Gastroesophageal sphincter (tissue), 4 donors: Measurements from ENCODE around the gene PUSL1. TPM values are rescaled to one million over a fixed set of nuclear protein-coding genes. Genes with fewer than 3 reads are reported as not detected.

Experiments
- ATAC-seq: fragments of 150-250 bp; one replicate; pipeline ENCODE4 v1.9.1; 2016; ENCODE audit warnings: mild to moderate bottlenecking, moderate library complexity
- H3K27ac ChIP-seq, 4 donors: fragments of 200-600 bp; sonication (generic) in 3 of 4; 1 replicate in 3 of 4; 2 replicates in 1 of 4; pipeline ENCODE4 v1.5.1; 2016 to 2019
- H3K27me3 ChIP-seq: fragments of 200-600 bp; sonication (generic); one replicate; pipeline ENCODE4 v1.5.1; 2019
- H3K36me3 ChIP-seq, 2 donors: fragments of 200-600 bp; sonication (generic); one replicate each; pipeline ENCODE4 v1.5.1; 2019; ENCODE audit warnings: control low read depth in 1 of 2
- H3K4me1 ChIP-seq, 3 donors: fragments of 200-600 bp; sonication (generic); 1 replicate in 2 of 3; 2 replicates in 1 of 3; pipeline ENCODE4 v1.5.1; 2016 to 2019; ENCODE audit warnings: control low read depth in 2 of 3
- H3K4me3 ChIP-seq, 2 donors: fragments of 200-600 bp; sonication (generic); one replicate each; pipeline ENCODE4 v1.5.1; 2019; ENCODE audit warnings: mild to moderate bottlenecking in 1 of 2, moderate library complexity in 1 of 2
- H3K9me3 ChIP-seq, 3 donors: fragments of 200-600 bp; sonication (generic); one replicate each; pipeline ENCODE4 v1.5.1; 2017 to 2019; ENCODE audit warnings: control low read depth in 2 of 3
- CTCF ChIP-seq, 4 experiments: fragments of 200-600 bp in 2 of 4; fragments of 450-650 bp in 2 of 4; sonication (generic) in 1 of 4; IDR thresholded peaks; one replicate each; pipeline ENCODE4 v1.5.1; 2017 to 2019; ENCODE audit warnings: antibody characterized with exemption in 4 of 4, mild to moderate bottlenecking in 2 of 4, moderate library complexity in 2 of 4
- EP300 ChIP-seq: sonication (generic); formaldehyde crosslinking; IDR thresholded peaks from one replicate; pipeline ENCODE4 v1.6.1; 2017; ENCODE audit warnings: antibody characterized with exemption, mild to moderate bottlenecking
- POLR2A ChIP-seq, 2 donors: fragments of 450-650 bp; IDR thresholded peaks; one replicate each; pipeline ENCODE4 v1.6.1; 2017; ENCODE audit warnings: antibody characterized with exemption in 2 of 2, mild to moderate bottlenecking in 2 of 2, moderate library complexity in 1 of 2
- POLR2AphosphoS5 ChIP-seq: sonication (generic); formaldehyde crosslinking; IDR thresholded peaks from one replicate; pipeline ENCODE4 v1.6.1; 2017; ENCODE audit warnings: antibody characterized with exemption
- WGBS, 2 donors: methylation state at CpG; one replicate each; pipeline ENCODE4 v1.1.5; 2018; ENCODE audit warnings: low coverage in 1 of 2; 5-methylcytosine and 5-hydroxymethylcytosine counted together
- total RNA-seq, 4 donors: library from RNA; depleted of rRNA; stranded (reverse); fragments of >200 nt; gene quantifications; one replicate each; pipeline ENCODE4 v1.1.0, GENCODE V29; 2016

PUSL1 gene
- total RNA-seq, 4 donors from 2014 or later = 12.5 to 24.2 (median 19.4) TPM

GRCh38 chr1:1293263-1294249, 14.8 kb upstream of the PUSL1 start:
- no peak for TF ChIP-seq CTCF (IDR thresholded peaks at IDR 0.05)
- no peak for TF ChIP-seq POLR2A (IDR thresholded peaks at IDR 0.05)
- TF ChIP-seq EP300 = no peak
- TF ChIP-seq POLR2AphosphoS5 = no peak
- H3K4me3 ChIP-seq = no peak overlapping the region
- peaks cover 0 to 56% of the 10 kb centered on the region in 2 donors for H3K36me3 ChIP-seq
- 67% methylated on average over 4 of the region's 94 CpGs; no CpG with 5 or more reads in 1 of the 2 donors for WGBS, 2 donors
- H3K4me1 ChIP-seq = peaks cover 0 to 14% (median 0%) of the 10 kb centered on the region in 3 donors
- ATAC-seq = peak; percentile 6
- H3K9me3 ChIP-seq = no peaks in the 10 kb centered on the region
- H3K27ac ChIP-seq = no peak overlapping the region
- H3K27me3 ChIP-seq = no peaks in the 10 kb centered on the region

- Histone ChIP-seq H3K27me3 (no peaks in the 10 kb centered on the region), H3K36me3 (peaks cover 0 to 65% of the 10 kb centered on the region in 2 donors), H3K4me3 (no peak overlapping the region), H3K4me1 (peaks cover 0 to 14% (median 0%) of the 10 kb centered on the region in 3 donors), H3K27ac (no peak overlapping the region), H3K9me3 (no peaks in the 10 kb centered on the region)
- no peak for TF ChIP-seq EP300
- TF ChIP-seq POLR2A (IDR thresholded peaks at IDR 0.05) = no peak
- TF ChIP-seq CTCF (IDR thresholded peaks at IDR 0.05) = no peak
- TF ChIP-seq POLR2AphosphoS5 = no peak
- ATAC-seq = no peak
- WGBS, 2 donors = 80% methylated on average over 2 of the region's 58 CpGs; no CpG with 5 or more reads in 1 of the 2 donors
Observed at GRCh38 chr1:1294250-1294890, 14.0 kb upstream of the PUSL1 start.

DNA sequence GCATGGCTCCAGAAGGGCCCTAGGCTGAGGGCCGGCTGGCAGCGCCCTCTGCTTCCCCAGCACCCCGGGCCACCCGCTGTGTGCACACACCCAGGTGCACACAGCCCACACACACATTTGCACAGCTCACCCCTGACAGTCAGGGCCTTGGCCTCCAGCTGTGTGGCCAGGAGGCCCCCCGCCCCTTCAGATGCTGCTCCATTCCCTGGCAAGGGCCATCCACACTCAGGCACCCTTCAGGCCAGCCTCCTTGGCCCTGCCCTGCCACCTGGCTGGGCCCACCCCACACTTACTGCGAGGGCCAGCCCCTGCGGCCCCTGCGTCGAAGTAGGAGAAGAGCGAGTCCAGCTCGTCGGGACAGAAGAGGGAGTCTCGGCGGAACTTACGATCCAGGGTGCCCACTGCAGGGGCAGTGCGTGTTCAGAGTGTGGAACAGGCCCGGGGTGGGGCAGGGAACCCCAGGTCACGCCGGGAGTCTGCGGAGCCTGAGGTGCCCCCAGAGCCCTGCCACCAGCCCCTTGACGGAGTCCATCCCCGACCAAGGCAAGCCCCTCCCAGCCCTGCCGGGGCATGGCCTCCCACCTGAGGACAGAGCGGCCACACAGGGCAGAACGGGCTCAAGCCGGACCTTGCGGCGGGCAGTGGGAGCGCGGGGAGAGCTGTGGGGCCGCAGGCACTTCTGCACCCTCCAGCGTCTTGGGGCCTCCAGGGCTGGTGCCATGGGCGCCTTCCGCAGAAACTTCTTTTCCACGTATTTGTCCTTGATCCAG, 13.1 kb upstream of the PUSL1 start:
- Histone ChIP-seq H3K4me1 (peaks cover 0 to 14% (median 0%) of the 10 kb centered on the region in 3 donors), H3K27me3 (no peaks in the 10 kb centered on the region), H3K4me3 (no peak overlapping the region), H3K36me3 (peaks cover 0 to 74% of the 10 kb centered on the region in 2 donors), H3K27ac (no peak overlapping the region), H3K9me3 (no peaks in the 10 kb centered on the region)
- no peak for TF ChIP-seq EP300
- TF ChIP-seq CTCF (IDR thresholded peaks at IDR 0.05) = no peak
- no peak for TF ChIP-seq POLR2A (IDR thresholded peaks at IDR 0.05)
- TF ChIP-seq POLR2AphosphoS5 = no peak
- WGBS, 2 donors = 100% methylated on average over 1 of the region's 35 CpGs; no CpG with 5 or more reads in 1 of the 2 donors
- no peak for ATAC-seq

DNA sequence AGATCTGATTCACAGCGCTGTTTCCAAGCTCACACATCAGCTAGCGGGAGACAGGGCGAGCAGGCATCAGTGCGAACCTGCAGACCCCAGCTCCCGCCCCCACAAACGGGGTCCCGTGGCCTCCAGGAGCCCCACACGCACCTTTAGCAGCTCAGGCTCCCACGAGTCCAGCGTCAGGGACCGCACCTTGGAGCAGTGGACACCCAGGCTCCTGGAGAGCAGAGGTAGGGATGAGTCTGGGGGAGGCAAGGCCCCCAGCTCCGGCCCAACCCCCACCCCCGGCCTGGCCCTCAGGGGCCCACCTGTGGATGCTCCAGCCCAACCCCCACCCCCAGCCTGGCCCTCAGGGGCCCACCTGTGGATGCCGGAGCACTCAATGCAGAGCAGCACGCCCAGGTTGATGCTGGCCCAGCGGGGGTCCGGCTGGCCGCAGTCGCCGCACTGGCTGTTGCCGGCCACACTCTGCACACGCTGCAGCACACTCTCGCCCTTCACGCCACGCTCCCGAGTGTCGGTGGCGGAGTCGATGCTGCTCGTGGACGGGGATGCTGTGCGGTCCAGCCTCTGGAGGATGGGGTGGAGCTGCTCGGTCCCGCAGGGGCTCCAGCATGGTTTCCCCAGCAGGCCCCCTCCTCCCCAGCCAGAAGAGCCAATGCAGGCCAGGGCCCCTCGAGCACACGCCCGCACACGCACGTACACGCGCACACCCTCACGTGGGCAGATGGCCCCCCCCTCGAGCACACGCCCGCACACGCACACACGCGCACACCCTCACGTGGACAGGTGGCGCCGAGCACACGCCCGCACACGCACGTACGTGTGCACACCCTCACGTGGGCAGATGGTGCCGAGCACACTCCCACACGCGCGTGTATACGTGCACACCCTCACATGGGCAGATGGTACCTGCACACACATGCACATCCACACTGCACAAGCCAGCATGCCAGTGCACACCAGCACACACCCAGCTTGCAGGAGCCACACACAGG, 12.0 kb upstream of the PUSL1 start:
- 87 to 95% methylated on average over 4 to 17 of the region's 62 CpGs for WGBS, 2 donors
- no peak for ATAC-seq
- peaks cover 0 to 8% (median 0%) of the 10 kb centered on the region in 3 donors for H3K4me1 ChIP-seq
- H3K9me3 ChIP-seq = no peaks in the 10 kb centered on the region
- no peaks in the 10 kb centered on the region for H3K27me3 ChIP-seq
- H3K27ac ChIP-seq = no peak overlapping the region
- H3K4me3 ChIP-seq = no peak overlapping the region
- H3K36me3 ChIP-seq = peaks cover 0 to 77% of the 10 kb centered on the region in 2 donors
- TF ChIP-seq POLR2A (IDR thresholded peaks at IDR 0.05) (no peak), POLR2AphosphoS5 (no peak), EP300 (no peak), CTCF (IDR thresholded peaks at IDR 0.05) (no peak)
